NCI-H524 (cell line): ENCODE results near the gene PGM2L1.
"Not testable (repeated sequence)": the region's sequence is repeated elsewhere in the genome, so short reads cannot be mapped to it uniquely, and the experiment has no call there.

Experiments used
- DNase-seq, 2 experiments: peaks; one replicate each; lab custom pipeline; 2025; lab: John Stamatoyannopoulos, UW

The PGM2L1 gene

GRCh38 chr11:74333193-74333592, 65.0 kb downstream of the PGM2L1 start:
- no peak for DNase-seq

- no peak for DNase-seq
Observed at GRCh38 chr11:74332291-74332690, 65.9 kb downstream of the PGM2L1 start.

GRCh38 chr11:74331000-74331399, 67.2 kb downstream of the PGM2L1 start:
- not testable (repeated sequence) for DNase-seq

DNA sequence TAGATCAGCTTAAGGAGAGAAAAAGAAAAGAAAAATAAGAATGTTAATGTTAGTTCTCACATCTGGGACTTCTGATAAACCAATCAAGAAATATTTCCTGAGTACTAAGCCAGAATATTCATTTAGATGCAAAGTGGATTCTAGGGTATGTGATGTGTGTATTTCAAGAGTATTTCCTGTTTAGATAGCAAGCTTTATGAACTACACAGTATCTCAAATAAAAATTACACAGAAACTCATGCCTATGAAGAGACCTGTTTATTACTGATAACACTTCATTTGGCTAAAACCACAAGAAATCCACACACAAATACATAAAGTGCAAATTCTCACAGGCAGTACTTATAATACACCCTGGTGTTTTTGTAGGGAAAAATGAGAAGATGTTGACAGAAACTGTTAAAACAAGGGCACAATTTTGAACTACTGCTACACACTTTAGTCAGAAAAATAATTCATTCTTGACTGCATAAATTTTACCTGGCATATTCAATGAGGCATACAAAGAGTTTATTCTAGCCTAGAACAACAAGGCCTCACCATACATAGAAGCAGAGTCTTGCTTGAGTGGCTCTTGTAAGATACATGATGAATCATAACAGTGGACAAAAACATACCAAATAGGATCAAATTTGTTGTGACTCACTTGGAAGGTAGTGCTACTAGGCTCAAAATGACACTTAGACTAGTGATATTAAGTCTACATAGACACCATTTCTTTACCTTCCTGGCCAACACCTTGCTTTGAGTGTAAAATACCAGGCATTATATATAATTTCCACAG, 68.0 kb downstream of the PGM2L1 start:
- no peak for DNase-seq

DNA sequence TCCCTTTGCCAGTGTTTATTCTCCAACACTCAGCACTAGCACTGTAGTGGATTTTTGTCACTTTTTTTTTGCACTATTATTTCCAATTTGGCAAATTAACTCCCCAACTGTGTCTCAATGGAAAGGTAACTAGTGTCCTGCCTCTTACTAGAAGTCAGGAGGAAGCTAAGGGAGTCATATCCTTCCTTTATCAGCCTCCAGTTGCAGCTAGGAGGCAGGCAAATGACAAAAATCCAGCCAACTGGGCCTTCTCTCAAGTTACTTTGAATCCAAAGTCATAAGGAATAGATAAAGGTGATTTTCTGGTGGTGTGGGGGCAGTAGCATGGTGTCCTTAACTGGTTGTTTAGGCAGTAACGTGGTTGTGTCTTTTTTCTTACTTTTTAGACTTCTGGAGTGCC, 71.2 kb downstream of the PGM2L1 start:
- DNase-seq: no peak

GRCh38 chr11:74326665-74327064, 71.6 kb downstream of the PGM2L1 start:
- DNase-seq: no peak

DNA sequence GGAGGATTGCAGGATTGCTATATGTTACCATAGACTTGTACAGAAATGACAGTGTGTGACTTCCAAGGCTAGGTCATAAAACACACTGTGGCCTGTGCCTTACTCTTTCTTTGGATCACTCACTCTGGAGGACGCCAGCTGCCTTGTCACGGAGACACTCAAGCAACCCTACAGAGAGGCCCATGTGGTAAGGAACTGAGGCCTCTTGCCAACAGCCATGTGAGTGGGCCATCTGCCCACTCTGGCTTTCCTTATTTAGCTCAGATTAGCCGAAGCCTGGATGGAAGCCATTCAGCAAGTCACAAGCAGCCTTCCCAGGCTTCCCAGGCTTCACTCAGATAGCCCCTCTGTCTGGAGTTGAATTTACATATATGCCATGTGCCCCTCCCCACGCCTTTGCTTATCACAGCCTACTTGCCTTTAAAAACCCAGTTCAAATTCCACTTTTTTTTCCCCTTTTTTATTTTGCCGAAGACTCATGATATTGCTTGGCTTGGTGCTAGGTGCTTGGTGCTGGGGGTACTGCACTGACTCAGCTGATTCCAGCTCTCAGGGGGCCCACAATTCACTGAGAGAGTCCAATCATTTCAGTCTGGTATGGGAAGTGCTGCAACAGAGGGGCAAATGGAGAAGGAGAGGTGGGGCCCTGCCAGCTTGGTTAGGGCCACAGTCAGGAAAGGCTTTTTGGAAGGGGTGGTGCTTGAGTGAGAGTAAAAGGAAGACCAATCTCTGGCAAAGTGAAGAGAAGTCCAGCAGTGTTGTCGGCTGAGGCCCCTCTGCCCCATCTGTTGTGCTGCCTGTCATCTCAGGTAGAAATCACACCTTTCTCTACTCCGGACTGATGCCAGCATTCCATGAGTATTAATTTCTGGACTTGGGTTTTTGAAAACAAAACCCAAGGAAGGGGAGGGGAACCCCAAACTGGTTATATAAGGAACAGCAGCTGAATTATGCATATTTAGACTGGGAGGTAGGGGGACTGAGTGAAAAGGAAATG, 72.3 kb downstream of the PGM2L1 start:
- peak; percentile 96 to 98 for DNase-seq

- no peak for DNase-seq
Observed at GRCh38 chr11:74322667-74323066, 75.6 kb downstream of the PGM2L1 start.

- DNase-seq: peak in 1 of 2 experiments; percentile 30
Observed at GRCh38 chr11:74321487-74322188, 76.6 kb downstream of the PGM2L1 start.

- DNase-seq: no peak
Observed at GRCh38 chr11:74320538-74320937, 77.7 kb downstream of the PGM2L1 start.

GRCh38 chr11:74319139-74319816, 79.0 kb downstream of the PGM2L1 start:
- no peak for DNase-seq

DNA sequence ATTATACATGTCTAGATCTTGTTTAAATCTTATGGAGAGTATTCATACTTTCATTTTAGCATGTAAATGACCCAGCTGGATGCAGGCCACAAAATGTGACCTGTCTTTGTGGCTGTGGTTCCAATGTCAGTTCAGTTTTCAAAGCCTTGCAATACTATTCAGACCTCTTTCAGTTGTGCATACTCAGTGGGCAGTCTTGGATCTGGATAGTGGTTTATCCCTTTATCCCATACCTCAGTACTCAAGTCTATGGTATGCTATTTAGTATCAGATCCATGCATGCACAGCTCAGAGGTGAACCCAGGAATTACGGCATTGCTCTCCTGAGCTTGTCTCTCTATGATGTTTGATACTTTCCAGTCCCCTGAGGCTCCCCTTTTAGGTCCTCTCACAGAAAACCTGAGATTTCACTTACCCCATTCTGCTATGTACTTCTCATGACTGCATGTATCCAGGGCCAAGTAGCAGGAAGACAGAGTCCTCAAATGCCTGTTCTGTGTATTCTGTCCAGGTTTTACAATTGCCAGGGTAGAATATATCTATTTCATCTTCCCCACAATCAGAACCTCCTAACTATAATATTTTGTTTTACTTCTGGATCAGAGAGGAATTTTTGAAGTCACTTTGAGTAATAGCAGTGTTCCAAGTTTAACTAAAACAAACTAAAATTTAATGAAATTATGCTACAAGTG, 79.8 kb downstream of the PGM2L1 start:
- no peak for DNase-seq

DNA sequence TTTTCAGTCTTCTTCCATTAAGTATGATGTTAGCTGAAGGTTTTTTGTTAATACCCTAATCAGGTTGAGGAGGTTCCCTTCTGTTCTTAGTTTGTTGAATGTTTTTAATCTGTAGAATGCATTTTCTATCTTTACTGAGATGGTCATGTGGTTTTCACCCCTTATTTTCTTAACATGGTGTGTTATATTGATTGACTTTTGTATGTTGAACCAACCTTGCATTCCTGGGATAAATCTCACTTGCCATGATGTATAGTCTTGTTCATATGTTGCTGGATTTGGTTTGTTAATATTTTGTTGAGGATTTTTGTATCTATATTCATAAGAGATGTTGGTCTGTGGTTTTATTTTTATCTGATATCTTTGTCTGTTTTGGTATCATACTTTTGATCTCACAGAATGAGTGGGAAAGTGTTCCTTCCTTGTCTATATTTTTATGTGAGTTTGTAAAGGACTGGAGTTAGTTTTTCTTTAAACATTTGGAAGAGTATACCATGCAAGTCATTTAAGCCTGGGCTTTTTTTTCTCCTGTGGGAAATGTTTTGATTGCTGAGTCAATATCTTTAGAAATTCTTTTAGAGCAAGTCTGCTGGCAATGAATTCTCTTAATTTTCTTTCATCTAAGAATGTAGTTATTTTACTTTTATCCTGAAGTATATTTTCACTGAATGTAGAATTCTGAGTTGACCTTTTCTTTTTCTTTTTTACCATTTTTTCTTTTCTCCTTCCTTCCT, 81.3 kb downstream of the PGM2L1 start:
- DNase-seq: no peak

GRCh38 chr11:74312326-74312725, 85.9 kb downstream of the PGM2L1 start:
- DNase-seq: no peak

GRCh38 chr11:74311352-74311926, 86.8 kb downstream of the PGM2L1 start, which contains the start of gene P4HA3:
P4HA3 (minus strand) TSS chr11:74311640; CDS start chr11:74311611, 29 bp downstream.
- DNase-seq: peak; percentile 27 to 47

DNA sequence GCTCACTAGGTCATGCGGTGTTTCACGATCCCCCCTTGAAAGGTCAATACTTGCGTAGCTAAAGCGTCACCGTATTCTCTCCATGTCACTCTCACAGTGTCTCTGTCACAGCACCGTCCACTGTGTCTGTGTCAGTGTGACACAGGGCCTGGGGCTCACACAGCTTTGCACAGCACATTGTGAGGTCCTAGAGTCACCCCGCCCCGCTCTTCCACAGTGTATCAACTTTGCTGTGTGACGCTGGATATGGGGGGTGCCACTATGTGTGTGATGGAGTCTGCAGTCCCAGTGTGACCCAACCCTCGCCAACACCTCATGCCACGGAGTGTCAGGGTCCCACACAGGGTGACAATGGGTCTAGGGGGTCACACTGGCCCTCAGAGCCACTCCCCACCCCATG, 87.4 kb downstream of the PGM2L1 start:
- no peak for DNase-seq

DNA sequence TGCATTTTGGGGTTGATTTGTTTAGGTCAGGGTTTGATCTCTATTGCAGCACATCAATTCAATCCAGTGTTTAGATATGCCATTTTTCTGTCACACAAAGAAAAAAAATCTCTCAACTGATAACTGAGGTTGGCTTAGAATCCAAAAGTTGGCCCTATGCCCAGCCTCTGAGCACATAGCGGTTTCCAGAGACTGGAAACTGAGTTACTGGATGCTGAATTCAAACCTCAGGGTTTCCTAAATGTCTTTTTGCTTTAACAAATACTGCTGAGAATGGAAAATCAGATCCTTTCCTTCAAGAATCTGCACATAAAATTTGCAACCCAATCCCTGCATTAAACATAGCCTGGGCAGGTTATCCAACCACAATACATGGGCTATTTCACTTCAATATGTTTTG, 90.8 kb downstream of the PGM2L1 start:
- no peak for DNase-seq

- DNase-seq: no peak
Observed at GRCh38 chr11:74306435-74307175, 91.6 kb downstream of the PGM2L1 start.

DNA sequence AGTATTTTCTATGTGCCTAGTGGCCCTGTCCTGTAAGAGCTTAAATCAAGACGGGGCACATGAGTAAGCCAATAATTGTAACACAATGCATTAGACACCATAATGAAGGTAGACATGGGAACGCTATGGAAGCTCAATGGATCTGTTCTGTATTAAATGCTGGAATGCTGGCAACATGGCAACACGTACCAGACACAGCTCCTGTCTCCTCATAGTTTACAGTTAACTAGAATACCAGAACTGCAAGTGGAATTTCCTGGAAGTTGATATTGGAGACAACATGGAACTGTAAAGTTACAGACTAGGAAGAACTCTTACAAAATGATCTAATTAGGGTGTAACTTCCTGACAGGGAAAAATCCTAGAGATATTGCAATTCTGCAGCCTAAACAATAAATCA, 99.2 kb downstream of the PGM2L1 start:
- DNase-seq: no peak
